Kidney glomerular epithelial cell (primary cell): Measurements from ENCODE around the gene TRAM2.

ENCODE experiments used
- DNase-seq: peaks from one replicate; lab custom pipeline; 2025; lab: John Stamatoyannopoulos, UW

Gene TRAM2, protein sequence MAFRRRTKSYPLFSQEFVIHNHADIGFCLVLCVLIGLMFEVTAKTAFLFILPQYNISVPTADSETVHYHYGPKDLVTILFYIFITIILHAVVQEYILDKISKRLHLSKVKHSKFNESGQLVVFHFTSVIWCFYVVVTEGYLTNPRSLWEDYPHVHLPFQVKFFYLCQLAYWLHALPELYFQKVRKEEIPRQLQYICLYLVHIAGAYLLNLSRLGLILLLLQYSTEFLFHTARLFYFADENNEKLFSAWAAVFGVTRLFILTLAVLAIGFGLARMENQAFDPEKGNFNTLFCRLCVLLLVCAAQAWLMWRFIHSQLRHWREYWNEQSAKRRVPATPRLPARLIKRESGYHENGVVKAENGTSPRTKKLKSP

GRCh38 chr6:52577022-52577777 lies at the start of gene TRAM2:
TRAM2 (minus strand) TSS chr6:52577060; CDS start chr6:52576915, 145 bp downstream.
- DNase-seq = peak; percentile 77

GRCh38 chr6:52622810-52623209 lies 46.0 kb upstream of the TRAM2 start:
- DNase-seq = no peak

DNA sequence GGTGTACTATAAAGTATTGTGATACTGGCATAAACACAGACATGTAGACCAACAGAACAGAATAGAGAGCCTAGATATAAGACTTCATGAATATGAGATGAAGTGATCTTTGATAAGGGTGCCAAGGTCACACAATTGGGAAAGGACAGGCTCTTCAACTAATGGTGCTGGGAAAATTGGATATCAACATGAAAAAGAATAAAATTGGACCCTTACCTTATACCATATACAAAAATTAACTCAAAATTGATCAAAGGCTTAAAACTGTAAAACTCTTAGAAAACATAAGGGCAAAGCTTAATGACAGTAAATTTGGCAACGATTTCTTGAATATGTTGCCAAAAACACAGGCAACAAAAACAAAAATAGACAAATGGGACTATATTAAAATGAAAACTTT lies 44.8 kb upstream of the TRAM2 start:
- DNase-seq = no peak

- DNase-seq = no peak
These were observed 44.0 kb upstream of the TRAM2 start for GRCh38 chr6:52620906-52621190.

GRCh38 chr6:52620055-52620905 lies 43.4 kb upstream of the TRAM2 start:
- no peak for DNase-seq

DNA sequence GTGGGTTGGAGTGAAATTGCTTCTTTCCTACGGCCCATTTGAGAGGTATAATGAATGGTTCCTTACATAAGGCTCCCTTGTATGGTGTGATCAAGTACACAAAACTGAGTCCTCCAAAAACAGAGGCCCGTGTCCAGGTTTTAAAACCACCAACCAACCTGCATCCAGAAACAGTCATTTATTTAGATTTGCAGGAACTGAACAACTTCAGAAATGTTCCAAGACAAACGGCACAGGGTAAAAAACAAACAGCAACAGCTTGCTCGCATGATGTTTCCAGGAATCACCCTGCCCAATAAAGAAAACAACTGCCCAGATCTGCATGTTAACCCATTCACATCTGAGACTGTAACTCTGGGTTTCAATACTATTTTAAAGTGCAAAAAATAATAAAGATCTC lies 40.2 kb upstream of the TRAM2 start:
- DNase-seq = no peak

DNA sequence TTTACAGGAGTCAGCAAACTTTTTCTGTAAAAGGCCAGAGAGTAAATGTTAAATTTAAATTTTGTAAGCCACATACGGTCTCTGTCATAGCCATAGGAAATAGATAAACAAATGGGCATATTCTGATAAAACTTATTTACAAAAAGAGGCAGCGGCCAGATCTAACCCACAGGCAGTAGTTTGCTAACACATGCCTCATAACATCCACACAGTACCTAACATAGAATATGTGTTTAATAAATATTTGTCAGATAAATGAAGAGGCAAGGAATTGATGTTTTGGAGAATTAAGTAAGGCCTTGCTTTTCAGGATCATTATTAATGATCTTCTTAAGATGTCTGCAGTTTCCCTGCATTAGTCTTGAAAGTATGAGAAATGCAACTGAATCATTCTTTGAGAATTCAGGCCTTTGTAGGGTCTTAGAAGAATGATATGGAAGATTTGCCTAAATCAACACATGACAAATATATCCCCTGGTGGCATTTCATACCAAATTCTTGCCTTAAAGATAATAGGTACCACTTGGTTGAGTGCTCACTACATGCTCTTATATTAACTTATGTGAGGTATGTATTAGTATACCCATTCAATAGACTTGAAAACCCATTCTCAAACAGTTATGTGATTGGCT lies 39.3 kb upstream of the TRAM2 start:
- no peak for DNase-seq

- DNase-seq = no peak
These were observed 35.6 kb upstream of the TRAM2 start for GRCh38 chr6:52612336-52613054.

GRCh38 chr6:52611833-52612232 lies 35.0 kb upstream of the TRAM2 start:
- no peak for DNase-seq

DNA sequence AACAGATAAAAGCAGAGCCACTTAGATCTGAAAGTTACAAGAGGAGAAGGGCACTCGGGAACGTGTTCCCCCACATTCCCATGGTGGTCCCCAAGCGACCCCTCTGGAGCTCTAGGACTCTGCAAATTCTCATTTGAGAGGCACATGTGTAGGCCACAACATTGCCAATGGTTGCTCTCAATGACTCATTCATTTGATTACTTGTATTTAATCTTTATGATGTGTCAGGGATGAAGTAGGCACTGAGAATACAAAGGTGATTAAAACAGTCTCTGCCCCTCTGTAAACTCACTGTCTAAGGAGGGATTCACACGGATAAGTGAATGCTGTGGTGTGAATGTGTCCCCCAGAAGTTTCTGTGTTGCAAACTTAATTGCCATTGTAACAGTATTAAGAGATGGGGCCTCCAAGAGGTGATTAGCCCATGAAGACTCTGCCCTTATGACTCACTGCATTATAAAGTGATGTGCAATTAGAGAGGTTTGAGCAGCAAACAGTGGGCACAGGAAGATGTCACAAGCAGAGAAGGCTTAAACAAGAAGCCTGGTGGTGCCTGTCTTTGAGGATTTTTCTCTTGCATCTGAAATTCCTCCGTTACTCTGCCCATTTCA lies 34.0 kb upstream of the TRAM2 start:
- DNase-seq = peak; percentile 32

DNA sequence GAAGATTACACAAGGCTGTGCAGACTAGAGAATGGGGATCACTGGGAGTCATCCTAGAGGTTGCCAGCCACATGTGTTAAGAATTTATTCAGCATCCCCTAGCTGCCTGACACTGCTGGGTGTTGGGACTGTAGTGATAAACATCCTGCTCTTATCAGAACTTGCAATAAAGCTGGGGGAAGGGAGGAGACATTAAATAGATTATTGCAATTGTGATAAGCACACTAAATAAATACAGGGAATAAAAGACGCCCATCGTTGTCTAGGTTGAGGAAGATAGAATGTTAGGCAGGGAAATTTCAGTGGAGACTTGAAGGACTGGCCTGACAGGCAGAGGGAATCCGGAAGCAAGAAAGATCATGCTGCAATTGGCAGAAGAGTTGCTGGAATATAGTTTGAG lies 33.2 kb upstream of the TRAM2 start:
- no peak for DNase-seq

GRCh38 chr6:52605610-52606185 lies 28.8 kb upstream of the TRAM2 start:
- no peak for DNase-seq

DNA sequence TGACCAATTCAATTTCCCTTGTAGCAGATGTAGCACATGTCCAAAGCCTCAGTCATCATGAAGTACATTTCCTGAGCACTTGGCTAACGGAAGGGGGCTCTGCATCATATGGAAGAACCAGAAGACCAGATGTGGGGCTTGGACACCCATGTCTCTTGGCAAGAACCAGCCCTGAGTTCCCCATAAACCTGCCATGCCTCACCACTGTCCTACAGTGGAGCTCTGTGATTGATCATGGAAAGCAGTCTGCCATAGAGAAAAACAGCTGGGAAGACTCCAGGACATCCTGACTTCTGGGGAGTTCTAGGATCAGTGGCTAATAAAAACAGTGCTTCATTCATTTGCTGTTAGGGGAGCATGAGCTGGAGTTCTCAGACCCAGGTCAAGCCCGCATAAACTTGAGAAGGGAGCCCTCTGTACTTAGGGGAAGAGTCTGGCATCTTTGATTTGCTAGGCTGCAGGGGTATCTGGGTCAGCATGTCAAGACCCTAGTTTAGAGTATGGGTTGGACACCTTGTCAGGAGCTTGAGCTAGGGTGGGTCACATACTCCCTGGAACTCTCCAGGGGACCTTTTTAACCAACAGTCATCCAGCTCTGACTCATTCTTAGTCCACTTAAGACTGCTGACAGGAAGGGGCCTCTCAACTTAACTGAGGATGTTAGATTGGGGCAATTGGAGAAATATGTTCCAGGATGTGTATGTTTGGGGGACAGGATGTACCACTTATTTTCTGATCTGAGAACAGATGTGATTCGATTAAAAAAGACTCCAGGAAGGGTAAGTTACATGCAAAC lies 26.3 kb upstream of the TRAM2 start:
- DNase-seq = peak; percentile 36

- DNase-seq = no peak
These were observed 21.9 kb upstream of the TRAM2 start for GRCh38 chr6:52598824-52599190.

GRCh38 chr6:52598123-52598823 lies 21.4 kb upstream of the TRAM2 start:
- peak; percentile 67 for DNase-seq

GRCh38 chr6:52597738-52598122 lies 20.9 kb upstream of the TRAM2 start:
- DNase-seq = no peak

DNA sequence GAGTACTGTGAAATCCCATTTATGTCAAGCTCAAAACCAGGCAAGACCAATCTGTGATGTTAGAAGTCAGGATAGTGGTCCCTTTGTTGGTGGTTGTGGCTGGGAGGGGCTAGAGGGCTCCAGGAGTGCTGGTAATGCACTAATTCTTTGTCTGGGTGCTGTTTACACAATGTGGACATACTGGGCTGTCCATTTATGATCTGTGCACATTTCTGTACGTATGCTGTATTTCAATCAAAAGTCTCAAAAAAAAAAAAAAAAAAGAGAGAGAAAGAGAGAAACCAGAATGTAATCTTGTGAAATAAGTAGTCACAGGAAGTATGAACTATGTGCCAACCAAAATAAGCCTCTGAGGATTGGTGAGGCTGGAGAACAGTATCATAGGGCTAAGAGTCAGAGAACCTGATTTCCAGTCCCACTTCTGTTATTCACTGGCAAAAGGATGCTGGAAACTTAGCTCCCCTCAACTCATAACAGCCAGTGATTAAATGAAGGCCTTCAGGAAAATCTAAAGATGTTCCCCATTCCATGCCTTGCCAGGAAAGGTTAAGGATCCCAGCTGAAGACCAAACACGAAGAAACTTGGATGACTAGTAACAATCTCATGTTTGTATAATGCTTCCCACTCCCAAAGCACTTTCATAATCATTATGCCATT lies 19.6 kb upstream of the TRAM2 start:
- peak; percentile 32 for DNase-seq

DNA sequence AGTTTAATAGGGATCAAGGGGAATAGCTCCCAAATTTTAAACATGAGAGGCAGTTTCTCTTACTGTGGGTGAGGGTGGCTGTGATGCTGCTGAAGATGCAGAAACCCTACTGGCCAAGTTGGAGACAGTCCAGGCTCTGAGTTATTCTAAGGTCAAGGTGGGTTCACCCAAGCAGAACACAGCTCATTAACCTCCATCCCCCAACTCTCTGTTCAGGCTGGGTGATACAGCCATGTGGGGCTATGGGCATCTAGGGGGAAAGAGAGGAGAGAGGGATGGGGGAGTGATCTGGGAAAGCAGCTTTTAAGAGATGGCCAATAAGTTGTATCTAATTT lies 18.9 kb upstream of the TRAM2 start:
- DNase-seq = peak; percentile 94
